Stimulated activated CD4-positive, alpha-beta T cell treated with anti-CD3 and anti-CD28 coated beads, TNF-alpha, amount 100 ng/mL, for 24 hours (primary cell): Measurements from ENCODE around the gene NR5A1.
A peak's percentile ranks its signal among the peaks of the same experiment; 100 is the strongest.

Experiments used
- DNase-seq, 3 experiments: peaks; one replicate each; pipeline ENCODE4 v3.0.0-alpha.2; 2020; ENCODE audit warnings: low read depth in 3 of 3

NR5A1 gene

DNA sequence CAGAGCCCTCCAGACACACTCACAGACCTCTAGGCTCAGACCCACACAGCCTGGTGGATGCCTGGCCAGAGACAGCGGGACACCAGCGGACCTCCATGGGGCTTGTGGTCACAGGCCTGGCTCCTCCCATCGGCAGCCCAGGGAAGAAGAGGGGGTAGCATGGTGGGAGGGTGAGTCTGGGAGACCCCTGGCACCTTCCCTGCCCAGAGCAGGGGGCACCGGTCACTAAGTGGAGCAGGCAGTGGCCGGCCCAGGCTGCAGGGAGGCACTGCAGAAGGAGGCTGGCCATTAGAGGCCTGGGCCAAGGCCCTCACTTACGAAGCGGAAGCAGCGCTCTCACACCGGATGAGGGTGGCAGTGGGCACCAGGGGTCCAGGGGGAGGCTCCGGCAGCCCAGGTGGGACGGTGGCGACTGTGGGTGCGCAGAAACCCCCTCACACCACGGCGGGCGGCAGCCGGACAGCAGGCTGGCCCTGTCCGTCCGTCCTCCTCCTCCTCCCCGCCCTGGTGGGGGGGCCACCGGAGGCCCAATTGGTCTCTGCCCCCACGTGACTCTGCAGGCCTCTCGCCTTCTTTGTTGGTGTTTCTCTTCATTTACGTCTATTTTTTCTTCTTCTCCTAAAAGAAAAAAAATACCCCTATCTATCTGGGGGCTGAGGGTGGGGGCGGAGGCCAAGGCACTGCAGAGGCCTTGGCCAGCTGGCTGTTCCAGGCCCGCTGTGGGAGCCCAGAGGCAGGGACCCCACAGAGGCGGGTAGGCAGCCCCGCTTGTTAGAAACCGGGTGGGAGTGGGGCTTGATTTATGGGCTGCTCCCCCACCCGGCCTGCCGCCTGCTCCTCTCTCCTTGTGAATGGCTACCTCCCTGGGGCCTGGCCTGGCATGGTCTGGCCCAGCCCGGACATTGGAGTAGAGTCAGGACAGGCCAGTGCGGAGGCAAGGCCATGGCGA is at the start of gene NR5A1:
Gene NR5A1, minus strand, starts transcription at position 469 of the 949 bp plus-strand sequence. CDS start 4,004 bp downstream, outside the sequence.
- DNase-seq, result no peak

DNA sequence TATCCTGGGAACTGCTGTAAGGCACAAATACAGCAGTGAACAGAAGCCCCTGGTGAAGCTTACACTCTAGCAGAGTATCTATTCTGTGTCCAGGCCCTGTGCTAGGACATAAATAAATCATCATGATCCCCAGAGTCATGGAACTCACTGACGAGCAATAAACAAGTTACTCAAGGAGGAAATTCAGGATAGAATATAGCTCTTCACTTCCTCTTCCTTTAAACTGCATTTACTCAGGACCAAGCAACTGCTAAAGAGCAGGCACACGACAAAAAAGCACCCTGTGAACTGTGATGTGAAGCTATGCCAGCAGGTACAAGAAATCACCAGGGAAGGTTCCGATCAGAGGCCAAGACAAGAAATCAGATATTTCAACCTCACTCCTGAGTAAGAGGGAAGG is 47.8 kb upstream of the NR5A1 start:
- no peak for DNase-seq

DNA sequence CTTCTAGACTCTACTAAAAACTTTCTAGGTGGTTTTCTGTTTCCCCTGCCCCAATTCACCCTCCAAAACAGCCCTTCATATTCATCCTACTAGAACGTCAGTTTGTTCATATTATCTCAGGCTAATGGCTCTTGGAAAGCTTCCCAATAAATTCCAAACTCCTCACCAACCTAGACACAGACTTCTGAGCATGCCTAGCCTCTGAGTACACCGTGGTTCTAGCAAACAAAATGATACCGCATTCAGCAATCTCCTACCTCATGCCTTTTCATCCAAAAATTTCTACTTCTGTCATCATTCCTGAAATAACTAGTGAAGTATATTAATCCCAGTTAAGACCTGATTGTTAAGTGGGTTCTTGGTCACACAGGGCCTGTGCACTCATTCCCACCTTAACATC is 46.5 kb upstream of the NR5A1 start:
- no peak for DNase-seq

DNA sequence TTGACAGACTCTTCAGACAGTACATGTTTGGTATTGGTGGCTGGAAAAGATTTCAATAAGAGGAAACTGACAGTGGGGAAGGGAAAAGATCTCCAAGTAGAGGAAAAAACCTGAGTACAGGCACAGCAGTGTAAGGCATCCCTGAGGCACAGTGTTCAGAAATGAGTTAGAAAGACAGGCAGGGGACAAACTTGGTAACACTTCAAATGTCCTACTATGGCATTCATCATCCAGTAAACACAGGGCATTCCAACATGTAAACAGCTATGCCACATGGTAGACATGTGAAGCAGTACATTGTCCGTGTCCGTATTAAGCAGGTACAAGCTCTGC is 45.0 kb upstream of the NR5A1 start:
- DNase-seq, result no peak

DNA sequence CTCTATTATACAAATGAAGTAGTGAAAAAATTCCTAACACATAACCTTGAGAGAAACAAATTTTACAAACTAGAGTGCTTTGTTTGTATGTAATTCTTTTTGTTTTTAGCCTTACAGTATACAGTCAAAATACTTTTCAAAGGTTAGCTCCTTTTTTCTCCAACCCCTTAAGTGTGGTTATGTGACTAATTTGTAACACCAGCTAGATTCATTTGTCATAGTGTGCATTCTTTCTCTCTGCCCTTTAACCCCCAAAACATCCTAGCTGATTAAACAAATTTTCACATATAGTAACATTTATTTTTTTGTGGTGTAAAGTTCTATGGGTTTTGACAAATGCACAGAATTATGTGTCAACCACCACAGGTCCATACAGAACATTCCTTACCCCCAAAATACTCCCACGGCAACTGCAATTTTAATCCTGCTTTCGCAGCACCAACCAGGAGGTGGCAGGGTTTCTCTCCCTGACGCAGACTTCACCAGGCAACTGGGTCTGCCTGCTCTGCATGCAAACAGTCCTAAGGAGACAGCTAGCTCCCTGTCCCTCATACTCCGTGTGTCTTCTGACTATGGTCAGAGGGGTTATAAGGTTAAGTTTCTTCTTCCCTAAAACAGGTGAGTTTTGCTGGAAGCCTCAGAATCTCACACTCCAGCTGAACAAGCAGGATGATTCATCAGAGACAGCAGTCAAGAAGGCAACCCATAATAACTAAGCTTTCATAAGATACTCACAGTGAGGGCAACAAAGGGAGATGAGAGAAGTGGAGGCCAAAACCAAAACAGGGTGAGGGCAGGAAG is 44.5 kb upstream of the NR5A1 start:
- DNase-seq, result peak in 2 of 3 experiments; percentile 0 to 12

DNA sequence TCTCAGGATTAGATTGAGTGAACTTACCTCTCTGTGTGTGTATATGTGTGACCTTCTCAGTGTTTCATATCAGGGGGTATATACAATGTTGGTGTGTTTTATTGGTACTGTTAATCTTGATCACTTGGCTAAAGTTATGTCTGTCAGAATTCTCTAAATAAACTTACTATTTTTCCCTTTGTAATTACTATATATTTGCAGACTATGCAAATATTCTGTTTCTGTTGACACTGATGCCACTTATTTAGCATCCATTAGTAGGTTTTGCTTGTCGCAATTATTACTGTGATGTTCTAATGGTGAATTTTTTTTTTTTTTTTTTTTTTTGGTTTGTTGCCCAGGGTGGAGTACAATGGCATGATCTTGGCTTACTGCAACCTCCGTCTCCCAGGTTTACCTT is 42.9 kb upstream of the NR5A1 start:
- DNase-seq, result no peak

DNA sequence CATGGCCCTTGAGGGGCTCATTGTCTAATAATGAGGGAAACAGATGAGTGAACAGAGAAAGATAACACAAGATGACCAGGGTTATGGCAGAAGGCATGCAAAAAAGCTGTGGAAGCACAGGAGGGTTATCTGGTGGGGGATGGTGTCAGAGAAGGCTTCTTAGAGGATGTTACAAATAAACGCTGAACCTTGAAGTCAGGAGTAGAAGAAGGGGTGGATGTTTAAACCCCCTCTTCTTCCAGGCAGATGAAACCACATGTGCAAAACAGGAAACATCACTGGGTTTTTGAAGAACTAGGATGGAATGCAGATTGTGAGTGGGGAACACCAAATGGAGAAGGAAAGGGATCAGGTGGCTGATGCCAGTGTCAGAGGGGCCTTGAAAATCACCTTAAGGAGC is 41.8 kb upstream of the NR5A1 start:
- no peak for DNase-seq

DNA sequence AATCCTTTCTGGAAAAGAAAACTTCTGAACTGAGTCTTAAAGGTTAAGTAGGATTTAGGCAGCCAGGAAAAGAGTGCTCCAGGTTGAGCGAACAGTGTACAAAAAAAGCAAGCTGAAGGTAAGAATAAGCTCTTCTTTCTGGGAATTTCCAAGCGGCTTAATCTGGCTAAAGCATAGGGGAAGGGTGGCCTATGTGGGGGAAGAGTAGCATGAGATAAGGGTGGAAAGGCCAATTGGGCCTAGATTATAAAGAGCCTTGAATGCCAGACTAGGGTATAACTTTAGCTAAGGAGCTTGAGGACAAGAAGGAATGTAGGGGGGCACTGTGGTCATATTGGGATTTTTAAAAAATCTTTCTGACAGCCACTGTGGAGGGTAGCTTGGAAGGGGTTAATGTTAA is 37.3 kb upstream of the NR5A1 start:
- no peak for DNase-seq

DNA sequence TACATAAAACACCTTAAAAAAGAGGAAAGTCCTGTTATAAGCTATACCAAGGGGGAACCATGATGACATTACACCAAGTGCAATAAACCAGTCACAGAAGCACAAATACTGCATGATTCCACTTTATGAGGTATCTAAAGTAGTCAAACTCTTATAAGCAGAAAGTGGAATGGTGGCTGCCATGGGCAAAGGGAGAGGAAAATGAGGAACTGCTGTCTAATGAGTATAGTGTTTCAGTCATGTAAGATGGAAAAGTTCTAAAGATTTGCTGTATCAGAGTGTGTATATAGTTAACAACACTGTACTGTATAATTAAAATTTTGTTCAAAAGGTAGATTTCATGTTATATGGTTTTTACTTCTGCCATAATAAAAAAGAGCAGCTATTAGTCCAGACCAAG is 34.6 kb upstream of the NR5A1 start:
- DNase-seq, result no peak

DNA sequence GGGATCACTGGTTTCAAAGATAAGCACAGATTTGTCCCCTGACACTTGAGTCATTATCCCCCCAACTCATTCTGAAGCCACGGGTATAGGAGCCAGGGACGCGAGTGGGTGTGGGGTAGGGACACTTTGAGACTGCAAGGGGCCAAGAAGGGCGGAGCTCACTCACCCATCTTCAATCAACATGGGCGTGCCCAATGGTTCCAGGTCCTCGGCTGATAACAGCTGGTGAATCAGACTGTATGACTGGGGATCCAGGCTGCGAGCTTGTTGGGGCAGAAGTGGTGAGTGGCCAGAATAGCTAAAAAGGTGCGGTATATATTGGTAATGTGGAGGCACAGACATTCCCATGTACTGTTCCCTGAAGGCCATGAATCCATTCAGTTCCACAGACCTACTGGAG is 30.7 kb upstream of the NR5A1 start:
- no peak for DNase-seq

DNA sequence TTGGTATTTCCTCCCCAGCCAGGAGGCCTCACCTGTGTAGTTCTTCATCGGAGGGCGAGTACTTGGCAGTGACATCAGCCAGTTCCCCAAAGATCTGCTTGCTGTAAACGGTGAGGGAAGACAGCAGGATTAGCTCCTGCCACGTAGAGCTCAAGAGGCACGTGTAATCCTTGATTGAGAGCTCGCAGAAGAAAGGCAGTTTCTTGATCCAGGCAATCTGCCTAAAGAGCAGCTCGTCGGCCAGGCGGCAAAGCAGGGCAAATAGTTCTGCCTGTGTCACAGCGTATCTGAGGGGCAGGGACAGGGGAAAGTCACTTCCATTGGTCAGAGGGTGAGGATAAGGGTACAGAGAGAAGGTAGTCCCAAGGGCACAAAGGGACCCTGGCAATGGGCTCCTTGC is 28.6 kb upstream of the NR5A1 start:
- DNase-seq, result no peak

DNA sequence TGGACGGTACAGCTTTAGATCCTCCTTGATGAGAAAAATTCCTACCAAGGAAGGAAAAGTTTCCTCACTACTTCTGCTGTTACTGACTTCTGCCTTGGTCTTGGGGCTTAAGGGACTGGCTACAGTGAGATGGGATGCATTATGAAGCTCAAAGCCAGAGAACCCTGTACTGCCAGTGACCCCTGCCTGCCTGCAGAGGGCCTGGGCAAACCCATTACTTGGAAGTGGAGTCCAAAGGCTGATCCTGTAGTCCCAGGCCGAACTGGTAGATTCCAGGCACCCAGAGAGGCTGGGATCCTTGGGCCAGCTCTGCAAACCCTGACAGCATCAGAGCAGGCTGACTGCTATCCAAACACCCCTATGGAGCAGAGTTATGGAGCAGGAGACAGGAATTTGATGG is 25.7 kb upstream of the NR5A1 start:
- DNase-seq, result no peak

DNA sequence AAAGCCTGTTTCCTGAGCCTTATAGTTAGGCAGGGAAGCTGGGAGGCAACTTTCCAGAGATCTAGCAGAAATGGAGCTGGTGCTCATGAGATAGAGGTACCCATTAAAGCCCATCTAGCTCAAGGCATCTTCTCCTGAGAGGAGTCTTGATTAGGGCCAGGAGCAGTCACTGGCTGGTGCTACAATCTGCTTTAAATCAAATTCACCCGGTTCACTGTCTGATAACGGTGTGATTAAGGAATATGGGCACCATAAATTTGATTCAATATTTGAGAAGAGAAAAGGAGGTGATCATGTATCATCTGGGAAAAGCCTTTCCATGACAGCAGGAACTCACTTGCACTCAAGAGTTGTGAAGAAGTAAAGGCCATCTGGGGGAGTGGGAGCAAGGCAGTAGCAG is 23.9 kb upstream of the NR5A1 start:
- no peak for DNase-seq

DNA sequence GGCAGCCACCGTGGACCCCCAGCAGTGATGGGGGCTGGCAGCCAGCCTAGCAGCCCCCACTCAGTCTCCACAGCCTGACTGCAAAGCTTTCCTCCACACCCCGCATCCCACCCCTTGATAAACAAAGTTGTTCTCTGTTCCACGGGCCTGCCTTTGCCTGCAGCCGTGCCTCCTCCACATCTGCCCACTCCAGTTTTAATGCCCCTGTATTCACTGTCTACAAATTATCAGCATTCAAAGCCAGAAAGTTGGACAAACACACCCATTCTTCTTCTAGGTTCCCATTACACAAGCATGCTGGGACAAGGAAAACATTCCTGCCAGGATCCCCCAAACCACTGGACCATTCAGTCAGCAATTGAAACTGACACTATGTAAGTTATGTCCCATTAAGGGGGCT is 23.0 kb upstream of the NR5A1 start:
- DNase-seq, result no peak

DNA sequence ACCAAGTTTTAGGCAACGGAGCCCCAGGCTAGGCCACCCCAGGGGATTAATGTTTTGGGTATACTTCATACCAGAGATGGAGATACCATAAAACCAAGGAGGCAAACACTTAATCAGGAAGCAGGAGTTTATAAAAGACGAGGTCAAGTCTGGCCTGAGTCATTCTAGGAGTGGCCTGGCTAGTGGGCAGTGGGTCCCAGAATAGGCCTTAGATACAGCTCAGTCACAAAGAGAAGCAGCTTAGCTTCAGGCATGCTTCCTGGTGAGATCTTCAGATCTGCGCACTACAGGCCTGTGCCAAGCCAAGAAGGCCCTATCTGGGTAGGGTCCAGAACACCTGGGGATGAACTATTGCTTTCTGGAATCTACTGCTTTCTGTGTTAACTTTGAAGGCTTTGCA is 20.6 kb upstream of the NR5A1 start:
- DNase-seq, result no peak

DNA sequence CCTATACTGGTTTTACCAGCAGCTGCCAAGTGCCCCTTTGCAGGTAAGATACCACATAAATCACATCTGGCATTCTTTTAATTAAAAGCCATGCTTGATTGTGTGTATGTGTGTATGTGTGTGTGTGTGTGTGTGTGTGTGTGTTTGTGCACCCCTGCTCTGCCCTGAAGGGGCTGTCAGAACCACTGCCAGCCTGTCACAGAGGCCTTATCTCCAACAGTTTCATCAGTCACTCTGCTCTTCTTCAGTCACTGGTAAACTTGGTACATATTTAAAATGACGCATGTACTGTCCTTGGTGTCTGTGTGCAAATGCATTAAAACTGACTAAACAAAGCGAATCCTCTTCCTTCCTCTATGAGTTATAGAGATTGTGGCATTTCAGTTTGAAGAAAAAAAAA is 19.0 kb upstream of the NR5A1 start:
- DNase-seq, result no peak

DNA sequence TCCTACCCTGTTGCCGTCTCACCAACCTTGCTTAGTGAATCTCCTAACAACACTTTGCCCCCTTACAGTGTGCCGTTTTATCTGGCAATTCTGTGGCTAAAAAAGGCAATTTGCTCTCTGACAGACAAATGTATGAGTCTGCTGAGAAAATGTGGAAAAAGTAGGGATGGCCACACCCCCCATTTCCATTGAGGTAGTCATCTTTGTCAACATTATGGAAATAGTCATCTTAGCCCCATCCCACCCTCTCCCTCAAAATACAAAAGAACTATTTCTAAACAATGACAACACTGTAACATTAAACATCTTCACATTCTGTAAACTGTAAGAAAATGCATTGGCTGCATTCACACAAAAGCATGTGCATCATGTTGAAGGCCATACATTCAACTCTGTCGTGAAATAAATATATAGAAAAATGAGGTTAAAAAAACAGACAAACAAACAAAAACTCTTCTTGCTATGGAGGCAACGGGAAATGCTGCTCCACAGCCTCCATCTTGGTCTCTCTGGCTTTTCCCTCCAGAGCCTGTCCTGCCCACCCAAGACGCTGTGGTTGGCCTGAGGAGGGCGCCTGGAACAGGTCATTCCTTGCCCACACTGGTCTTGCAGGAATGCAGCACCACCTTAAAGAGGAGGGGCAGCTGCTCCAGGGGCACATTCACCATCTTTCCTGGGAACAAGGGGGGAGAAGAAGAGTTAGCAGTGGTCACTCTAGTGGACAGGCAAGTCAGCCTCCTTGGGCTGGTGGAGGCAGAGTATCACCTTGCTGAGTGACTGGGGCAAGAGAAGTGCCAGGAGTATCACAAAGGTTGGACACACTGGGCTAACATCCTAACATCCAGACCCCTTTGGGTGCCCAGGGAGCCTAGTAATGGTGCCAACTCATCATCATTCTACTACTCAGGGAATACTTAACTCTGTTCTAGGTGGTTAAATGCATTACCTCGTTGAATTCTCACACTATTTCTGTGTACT is 15.2 kb upstream of the NR5A1 start:
- DNase-seq, result no peak

DNA sequence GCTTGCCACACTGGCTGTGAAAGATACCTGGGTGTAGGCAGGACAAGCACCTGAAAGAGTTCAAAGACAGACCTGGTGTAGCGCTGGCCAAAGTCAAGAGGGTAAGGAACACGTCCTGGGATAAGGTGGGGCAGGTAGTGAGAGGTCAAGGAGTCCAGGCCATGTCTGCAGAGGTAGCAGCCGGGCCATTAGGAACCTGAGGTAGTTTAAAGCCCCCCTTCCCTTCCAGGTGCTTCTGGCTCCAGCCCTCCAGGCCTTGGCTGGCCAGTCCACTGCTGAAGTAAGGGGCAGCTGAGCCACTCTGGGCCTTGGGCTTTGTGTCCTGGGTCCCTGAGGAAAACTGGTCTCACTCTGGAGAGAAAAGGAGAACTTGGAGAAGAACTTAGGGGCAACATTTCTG is 13.9 kb upstream of the NR5A1 start:
- DNase-seq, result no peak

DNA sequence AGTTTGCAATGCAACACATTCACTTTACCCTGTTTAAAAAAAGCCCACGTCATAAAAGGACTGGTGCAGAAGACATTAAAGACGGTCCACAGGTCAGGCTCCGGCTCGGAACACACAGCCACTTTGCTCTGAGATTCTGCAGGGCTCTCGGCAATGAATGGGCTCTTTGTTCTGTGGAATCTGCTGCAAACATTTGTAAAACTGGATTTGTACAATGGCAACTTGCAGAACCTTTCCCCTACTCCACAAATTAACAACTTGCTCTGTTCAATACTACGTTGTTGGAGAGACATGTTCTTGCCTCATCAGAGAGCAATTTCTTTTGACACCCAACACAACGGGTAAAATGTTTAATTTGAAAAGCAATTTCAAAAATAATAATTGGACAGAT is 13.0 kb upstream of the NR5A1 start:
- no peak for DNase-seq

DNA sequence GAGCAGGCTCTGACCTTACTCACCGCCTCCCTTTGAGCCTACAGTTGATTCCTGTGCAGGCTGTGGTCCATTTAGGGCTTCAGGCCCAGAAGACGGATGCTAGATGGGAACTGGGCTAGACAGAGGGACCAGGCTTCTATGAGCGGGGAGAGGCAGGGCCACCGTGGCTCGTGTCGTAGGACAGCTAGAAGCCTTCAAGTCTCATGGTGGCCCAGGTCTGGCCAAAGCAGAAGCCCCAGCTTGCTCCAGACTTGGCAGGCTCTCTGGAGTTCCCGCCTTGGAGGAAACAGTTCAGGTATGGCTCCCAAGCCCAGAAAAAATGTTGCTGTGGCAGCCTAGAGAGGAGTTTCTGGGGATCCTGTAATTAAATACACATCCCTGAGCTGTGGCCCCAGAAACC is 10.9 kb upstream of the NR5A1 start:
- no peak for DNase-seq

DNA sequence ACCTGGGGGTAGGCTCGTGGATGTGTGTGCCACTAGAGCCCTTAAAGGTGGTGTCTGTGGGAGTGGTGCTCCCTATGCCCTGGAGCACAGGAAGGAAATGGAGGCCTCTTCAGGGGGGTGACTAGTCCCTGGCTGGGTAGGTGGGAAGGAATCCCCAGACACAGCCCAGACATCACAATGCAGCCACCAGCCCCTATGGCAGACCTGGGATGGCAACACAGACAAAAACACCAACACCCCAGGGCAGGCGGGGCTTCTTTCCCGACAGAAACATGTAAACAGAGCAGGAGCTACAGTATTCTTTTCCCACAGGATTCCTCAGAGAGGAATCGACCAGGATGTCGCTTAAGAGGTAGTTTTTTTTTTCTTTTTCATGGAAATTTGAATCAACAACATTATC is 10.4 kb upstream of the NR5A1 start:
- DNase-seq, result no peak

DNA sequence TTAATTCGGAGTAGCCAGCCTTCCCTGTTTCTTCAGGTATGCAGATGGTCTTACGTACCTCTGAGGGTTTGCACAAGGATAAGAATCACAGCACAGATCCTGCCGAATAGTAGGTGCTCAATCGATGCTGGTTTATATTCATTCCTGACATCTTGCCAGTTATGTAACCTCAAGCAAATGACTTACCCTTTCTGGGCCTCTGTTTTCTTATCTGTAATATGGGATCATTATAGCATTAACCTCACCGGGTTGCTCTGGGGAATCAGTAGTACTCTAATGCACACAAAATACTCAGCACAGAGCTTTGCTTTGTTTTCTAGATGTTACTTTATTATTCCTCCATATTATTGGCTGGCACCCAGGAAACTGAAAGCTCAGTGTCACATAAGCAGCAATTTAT is 7.7 kb upstream of the NR5A1 start:
- no peak for DNase-seq
